Gastrocnemius medialis (tissue), 4 donors: ENCODE data around the gene NAIP. TPM values are rescaled to one million over a fixed set of nuclear protein-coding genes. Genes with fewer than 3 reads are reported as not detected.
"Not testable (repeated sequence)": the region's sequence is repeated elsewhere in the genome, so short reads cannot be mapped to it uniquely, and the experiment has no call there.

Source experiments
- ATAC-seq, 2 donors: fragments of 150-250 bp; one replicate each; pipeline ENCODE4 v1.9.1; 2016
- DNase-seq, 2 donors: peaks; one replicate each; pipeline ENCODE4 v3.0.0-alpha.2; 2019
- H3K27ac ChIP-seq, 4 donors: fragments of 200-600 bp; sonication (generic); 1 replicate in 1 of 4; 2 replicates in 3 of 4; pipeline ENCODE4 v1.5.1; 2016 to 2018; ENCODE audit warnings: mild to moderate bottlenecking in 2 of 4, moderate library complexity in 1 of 4
- H3K27me3 ChIP-seq, 3 donors: fragments of 200-600 bp; sonication (generic) in 2 of 3; 1 replicate in 1 of 3; 2 replicates in 2 of 3; pipeline versions ENCODE4 v1.5.1 to v1.6.0; 2016 to 2019; ENCODE audit warnings: mild to moderate bottlenecking in 1 of 3, moderate library complexity in 1 of 3
- H3K36me3 ChIP-seq, 2 donors: fragments of 200-600 bp; sonication (generic) in 1 of 2; one replicate each; pipeline ENCODE4 v1.5.1; 2017 to 2018
- H3K4me1 ChIP-seq, 2 donors: fragments of 200-600 bp; sonication (generic) in 1 of 2; one replicate each; pipeline ENCODE4 v1.5.1; 2016 to 2017; ENCODE audit warnings: mild to moderate bottlenecking in 2 of 2
- H3K4me3 ChIP-seq, 4 donors: fragments of 200-600 bp; sonication (generic) in 3 of 4; 1 replicate in 1 of 4; 2 replicates in 3 of 4; pipeline ENCODE4 v1.5.1; 2016 to 2019; ENCODE audit warnings: mild to moderate bottlenecking in 2 of 4
- H3K9me3 ChIP-seq, 3 donors: fragments of 200-600 bp; sonication (generic) in 2 of 3; 1 replicate in 1 of 3; 2 replicates in 2 of 3; pipeline ENCODE4 v1.5.1; 2016 to 2019
- CTCF ChIP-seq, 5 experiments: fragments of 450-650 bp in 3 of 5; fragments of 200-600 bp in 2 of 5; sonication (generic) in 2 of 5; IDR thresholded peaks in 4 of 5; conservative IDR thresholded peaks in 1 of 5; 1 replicate in 4 of 5; 2 replicates in 1 of 5; pipeline ENCODE4 v1.5.1; 2016 to 2019; ENCODE audit warnings: antibody characterized with exemption in 5 of 5, mild to moderate bottlenecking in 3 of 5, moderate library complexity in 3 of 5
- POLR2A ChIP-seq, 2 donors: fragments of 450-650 bp; IDR thresholded peaks; one replicate each; pipeline ENCODE4 v1.6.1; 2017; ENCODE audit warnings: antibody characterized with exemption in 2 of 2, mild to moderate bottlenecking in 2 of 2, moderate library complexity in 2 of 2
- in situ Hi-C, 4 donors: fragments of 200-750 bp; cut with MboI; loops; one replicate each; pipeline versions ENCODE4 v1.15.0 to v1.8.0; 2017; ENCODE audit warnings: low sequenced_read_pairs in 4 of 4
- intact Hi-C: fragments of 100-400 bp; cut with DNase I; formaldehyde crosslinking; loops from one replicate; pipeline ENCODE4 v1.15.1; 2023; ENCODE audit warnings: low total_unique reads
- total RNA-seq, 4 donors: library from RNA; depleted of rRNA; stranded (reverse); fragments of >200 nt; gene quantifications; one replicate each; pipeline versions ENCODE4 v1.1.0 to v1.2.3, GENCODE V29; 2016

The NAIP gene
- total RNA-seq, 4 donors from 2014 or later: 1.7 to 6.5 (median 2.1) TPM

- no peaks in the 10 kb centered on the region for H3K36me3 ChIP-seq
- TF ChIP-seq CTCF (IDR thresholded peaks at IDR 0.05 in 4 of 5, conservative IDR thresholded peaks at IDR 0.05 in 1 of 5): no peak
- TF ChIP-seq POLR2A (IDR thresholded peaks at IDR 0.05): no peak
- DNase-seq (no peak), ATAC-seq (no peak)
- no peaks in the 10 kb centered on the region for H3K9me3 ChIP-seq
- H3K4me1 ChIP-seq: no peaks in the 10 kb centered on the region
- H3K27me3 ChIP-seq: no peaks in the 10 kb centered on the region
- H3K27ac ChIP-seq: no peak overlapping the region
- intact Hi-C loops: no loop called here
- in situ Hi-C loops: no loop called here
- no peak overlapping the region for H3K4me3 ChIP-seq
Observed at GRCh38 chr5:71014176-71014575, 11.0 kb downstream of the NAIP start.

GRCh38 chr5:71013575-71013974 lies 11.6 kb downstream of the NAIP start:
- Histone ChIP-seq H3K9me3 (no peaks in the 10 kb centered on the region), H3K36me3 (no peaks in the 10 kb centered on the region), H3K27ac (no peak overlapping the region), H3K27me3 (no peaks in the 10 kb centered on the region), H3K4me3 (no peak overlapping the region), H3K4me1 (no peaks in the 10 kb centered on the region)
- no peak for DNase-seq
- TF ChIP-seq POLR2A (IDR thresholded peaks at IDR 0.05) (no peak), CTCF (IDR thresholded peaks at IDR 0.05 in 4 of 5, conservative IDR thresholded peaks at IDR 0.05 in 1 of 5) (no peak)
- intact Hi-C loops (no loop called here), in situ Hi-C loops (no loop called here)
- no peak for ATAC-seq

- H3K9me3 ChIP-seq: no peaks in the 10 kb centered on the region
- DNase-seq (no peak), ATAC-seq (no peak)
- H3K36me3 ChIP-seq: no peaks in the 10 kb centered on the region
- no peaks in the 10 kb centered on the region for H3K27me3 ChIP-seq
- in situ Hi-C loops: no loop called here
- intact Hi-C loops: no loop called here
- H3K4me3 ChIP-seq: no peak overlapping the region
- no peak overlapping the region for H3K27ac ChIP-seq
- H3K4me1 ChIP-seq: no peaks in the 10 kb centered on the region
- TF ChIP-seq CTCF (IDR thresholded peaks at IDR 0.05 in 4 of 5, conservative IDR thresholded peaks at IDR 0.05 in 1 of 5) (no peak), POLR2A (IDR thresholded peaks at IDR 0.05) (no peak)
Observed at GRCh38 chr5:71011194-71011792, 13.8 kb downstream of the NAIP start.

GRCh38 chr5:71006983-71007382 lies 18.2 kb downstream of the NAIP start:
- ATAC-seq, H3K4me3 ChIP-seq, H3K9me3 ChIP-seq, H3K27me3 ChIP-seq, DNase-seq, H3K4me1 ChIP-seq, H3K36me3 ChIP-seq, in situ Hi-C loops, H3K27ac ChIP-seq, intact Hi-C loops: not testable (repeated sequence)

GRCh38 chr5:70984882-70985281 lies 40.3 kb downstream of the NAIP start:
- DNase-seq, H3K9me3 ChIP-seq, H3K36me3 ChIP-seq, H3K4me1 ChIP-seq, intact Hi-C loops, ATAC-seq, H3K27ac ChIP-seq, H3K27me3 ChIP-seq, in situ Hi-C loops, H3K4me3 ChIP-seq: not testable (repeated sequence)

- in situ Hi-C loops, H3K9me3 ChIP-seq, H3K4me1 ChIP-seq, DNase-seq, H3K4me3 ChIP-seq, H3K36me3 ChIP-seq, H3K27ac ChIP-seq, ATAC-seq, intact Hi-C loops, H3K27me3 ChIP-seq: not testable (repeated sequence)
Observed at GRCh38 chr5:70967220-70967619, 57.9 kb downstream of the NAIP start.

GRCh38 chr5:70964531-70964930 lies 60.6 kb downstream of the NAIP start:
- H3K27me3 ChIP-seq, intact Hi-C loops, H3K9me3 ChIP-seq, H3K4me1 ChIP-seq, ATAC-seq, in situ Hi-C loops, H3K27ac ChIP-seq, DNase-seq, H3K36me3 ChIP-seq, H3K4me3 ChIP-seq: not testable (repeated sequence)

- H3K4me1 ChIP-seq, DNase-seq, H3K27ac ChIP-seq, ATAC-seq, H3K9me3 ChIP-seq, H3K4me3 ChIP-seq, intact Hi-C loops, H3K36me3 ChIP-seq, H3K27me3 ChIP-seq, in situ Hi-C loops: not testable (repeated sequence)
Observed at GRCh38 chr5:70953068-70953467, 72.1 kb downstream of the NAIP start.

GRCh38 chr5:70932560-70932959 lies 92.6 kb downstream of the NAIP start:
- H3K4me1 ChIP-seq, H3K27ac ChIP-seq, ATAC-seq, H3K36me3 ChIP-seq, in situ Hi-C loops, H3K4me3 ChIP-seq, DNase-seq, intact Hi-C loops, H3K9me3 ChIP-seq, H3K27me3 ChIP-seq: not testable (repeated sequence)
